HG03571 (cell line): ENCODE measurements around the gene FKBP6.
"Not testable (repeated sequence)": the region's sequence is repeated elsewhere in the genome, so short reads cannot be mapped to it uniquely, and the experiment has no call there.

Experiments
- ATAC-seq: cut with Tn5 transposase; IDR thresholded peaks from one replicate; pipeline ENCODE4 v1.9.1; 2021; ENCODE audit not compliant: unreplicated experiment

FKBP6 gene

GRCh38 chr7:73323434-73324080, 4.4 kb upstream of the FKBP6 start:
- not testable (repeated sequence) for ATAC-seq

DNA sequence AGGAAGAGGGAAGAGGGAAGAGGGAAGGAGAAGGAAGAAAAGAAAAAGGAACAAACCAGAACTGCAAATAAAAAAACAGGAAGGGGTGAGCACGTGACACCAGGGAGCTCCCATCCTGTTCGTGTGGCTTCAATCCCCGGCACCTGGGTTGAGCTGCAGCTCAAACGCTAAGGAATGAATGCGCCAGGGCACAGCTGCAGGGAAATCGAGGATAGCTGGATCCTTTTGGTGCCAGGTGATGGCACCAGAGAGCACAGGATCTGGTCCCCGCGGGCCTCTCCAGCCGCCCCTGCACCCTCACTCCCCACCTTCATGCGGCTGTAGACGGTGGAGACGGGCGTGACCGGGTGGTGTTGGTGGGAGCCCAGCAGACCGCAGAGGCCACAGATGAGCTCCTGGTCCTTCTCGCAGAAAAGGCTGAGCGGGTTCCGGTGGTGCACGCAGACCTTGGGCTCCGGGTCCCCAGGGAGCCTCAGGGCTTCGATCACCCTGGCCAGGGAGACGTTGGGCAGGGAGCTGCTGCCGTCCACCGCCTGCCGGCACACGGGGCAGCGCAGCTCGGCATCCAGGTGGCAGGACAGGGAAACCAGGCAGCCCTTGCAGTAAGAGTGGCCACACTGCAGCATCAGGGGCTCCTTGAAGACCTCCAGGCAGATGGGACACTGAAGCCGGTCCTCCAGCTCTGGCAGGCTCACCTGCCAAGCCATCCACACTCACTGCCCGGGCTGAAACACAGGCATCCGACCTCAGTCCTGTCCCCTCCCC, 3.7 kb upstream of the FKBP6 start:
- ATAC-seq, result not testable (repeated sequence)

GRCh38 chr7:73325424-73325823, 2.5 kb upstream of the FKBP6 start:
- ATAC-seq, result not testable (repeated sequence)

DNA sequence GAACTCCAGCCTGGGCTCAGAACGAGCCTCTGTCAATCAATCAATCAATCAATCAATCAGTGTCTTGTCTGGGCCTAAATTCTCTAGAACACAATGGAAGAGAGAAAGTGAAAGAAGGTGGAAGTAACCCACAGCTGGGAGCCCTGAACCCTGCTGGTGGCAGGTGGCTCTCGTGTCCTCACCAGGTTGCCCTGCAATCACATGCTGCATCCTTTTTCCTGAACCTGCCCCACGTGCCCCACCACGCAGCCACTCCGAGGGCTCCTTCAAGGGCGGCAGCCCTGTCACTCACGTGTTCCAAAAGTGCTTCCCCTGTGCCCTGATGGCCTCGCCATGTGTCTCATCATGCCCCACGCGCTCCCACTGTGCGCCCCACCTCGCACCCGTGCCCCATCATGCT, 512 bp upstream of the FKBP6 start:
- ATAC-seq, result not testable (repeated sequence)

GRCh38 chr7:73328696-73329095, 735 bp downstream of the FKBP6 start:
- ATAC-seq, result no peak

- no peak for ATAC-seq
Measured at GRCh38 chr7:73329861-73330581, 2.1 kb downstream of the FKBP6 start.

- ATAC-seq, result no peak
Measured at GRCh38 chr7:73330772-73331171, 2.8 kb downstream of the FKBP6 start.

DNA sequence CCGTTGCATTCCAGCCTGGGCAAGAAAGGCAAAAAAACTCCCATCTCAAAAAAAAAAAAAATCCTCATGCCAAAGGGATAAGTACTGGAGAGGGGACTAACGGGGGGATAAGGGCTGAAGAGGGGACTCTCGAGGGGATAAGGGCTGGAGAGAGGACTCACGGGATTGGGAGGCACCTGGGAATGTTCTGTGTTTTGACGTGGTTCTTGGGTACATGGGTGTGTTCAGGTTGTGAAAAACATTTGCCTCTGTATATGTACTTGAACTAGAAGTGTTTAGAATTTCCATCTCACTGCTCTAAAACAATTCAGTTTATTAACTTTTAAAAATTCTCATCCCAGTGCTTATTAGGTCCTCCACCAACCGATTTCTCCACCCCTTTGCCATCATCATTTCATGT, 4.5 kb downstream of the FKBP6 start:
- ATAC-seq, result no peak

- no peak for ATAC-seq
Measured at GRCh38 chr7:73338321-73338720, 10.4 kb downstream of the FKBP6 start.

- no peak for ATAC-seq
Measured at GRCh38 chr7:73340514-73340913, 12.6 kb downstream of the FKBP6 start.

- ATAC-seq, result no peak
Measured at GRCh38 chr7:73341877-73342276, 13.9 kb downstream of the FKBP6 start.

DNA sequence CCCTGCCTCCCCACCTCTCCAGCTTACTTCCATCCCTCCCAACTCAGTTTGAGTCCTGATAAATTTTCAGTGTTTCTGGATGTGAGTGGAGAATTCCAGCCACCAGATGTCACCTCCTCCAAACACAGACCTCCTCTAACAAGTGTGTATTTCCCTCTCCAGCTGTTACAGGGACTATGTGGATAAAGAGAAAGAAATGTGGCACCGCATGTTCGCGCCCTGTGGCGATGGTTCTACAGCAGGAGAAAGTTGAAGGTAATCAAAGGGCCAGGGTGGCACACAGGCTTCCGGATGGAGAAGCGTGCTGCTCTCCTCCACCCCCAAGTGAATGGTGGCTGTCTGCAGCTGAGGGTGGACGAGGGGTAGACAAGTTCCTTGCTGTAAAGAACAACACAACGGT, 14.7 kb downstream of the FKBP6 start:
- no peak for ATAC-seq

DNA sequence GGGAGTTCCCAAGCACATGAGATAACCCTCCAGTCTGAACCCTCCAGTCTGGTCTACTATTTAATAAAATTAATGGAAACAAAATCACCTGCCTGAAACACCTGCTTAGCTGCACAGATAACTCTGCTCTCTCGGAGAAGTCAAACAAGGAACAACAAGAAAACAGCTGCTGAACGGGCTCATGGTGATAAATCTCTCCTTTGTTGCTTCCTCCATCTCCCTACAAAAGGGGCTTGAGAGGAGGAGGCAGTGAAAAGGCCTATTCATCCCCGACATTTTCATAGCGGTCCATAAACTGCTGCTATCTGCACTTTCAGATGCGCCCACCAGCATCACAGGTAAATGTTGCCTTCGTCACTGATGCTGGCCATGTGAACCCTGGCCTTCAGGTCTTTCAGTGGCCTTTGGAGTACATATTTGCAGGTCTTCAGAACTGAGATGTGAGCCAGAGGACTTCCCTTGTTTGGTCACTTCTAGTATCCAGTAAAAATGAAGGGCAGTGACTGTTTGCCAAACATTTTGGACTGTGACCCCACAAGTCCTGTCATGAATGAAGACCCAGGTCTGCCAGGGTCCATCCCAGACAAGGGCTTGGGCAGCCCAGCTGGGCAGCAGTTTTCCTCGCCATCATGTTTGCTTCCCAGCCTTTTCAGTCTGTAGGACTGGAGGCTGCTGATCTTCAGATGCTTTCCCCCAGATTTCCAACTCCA, 15.9 kb downstream of the FKBP6 start:
- ATAC-seq, result no peak

DNA sequence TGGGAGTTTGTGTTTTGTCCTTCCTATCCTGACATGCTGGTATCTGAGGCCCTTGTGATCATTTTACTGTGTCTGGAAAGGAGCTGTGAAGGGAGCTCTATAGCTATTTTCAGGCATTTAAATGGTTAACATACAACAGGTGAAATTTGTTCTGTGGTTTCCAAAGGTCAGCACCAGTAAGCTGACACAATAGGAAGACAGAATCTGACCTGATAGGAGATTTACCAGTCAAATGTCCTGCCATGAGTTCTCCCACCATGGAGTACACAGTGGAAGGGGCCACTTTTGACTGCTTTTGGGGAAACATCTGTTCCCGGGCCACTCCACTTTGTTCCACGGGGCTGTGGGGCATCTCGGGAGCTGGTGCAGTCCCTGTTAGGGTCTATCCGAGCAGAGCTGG, 17.6 kb downstream of the FKBP6 start:
- no peak for ATAC-seq

DNA sequence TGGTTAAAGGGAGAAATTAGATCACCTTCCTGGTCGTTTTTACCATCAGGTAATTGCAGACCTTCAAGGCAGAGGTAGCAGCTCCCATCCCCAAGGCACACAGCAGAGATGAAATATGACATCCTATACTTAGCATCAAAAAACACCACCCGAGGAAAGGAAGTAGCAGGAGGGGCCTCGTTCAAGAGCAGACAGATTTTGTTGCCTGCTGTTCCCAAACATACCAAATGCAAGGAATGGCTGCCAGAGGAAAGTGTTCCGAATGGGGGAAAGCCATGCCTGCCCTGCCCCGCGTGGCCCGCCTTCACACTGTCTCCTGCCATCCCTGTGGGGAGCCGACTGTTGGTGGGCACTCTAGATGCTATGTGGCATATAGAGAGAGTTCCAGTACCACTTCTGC, 18.0 kb downstream of the FKBP6 start:
- no peak for ATAC-seq

DNA sequence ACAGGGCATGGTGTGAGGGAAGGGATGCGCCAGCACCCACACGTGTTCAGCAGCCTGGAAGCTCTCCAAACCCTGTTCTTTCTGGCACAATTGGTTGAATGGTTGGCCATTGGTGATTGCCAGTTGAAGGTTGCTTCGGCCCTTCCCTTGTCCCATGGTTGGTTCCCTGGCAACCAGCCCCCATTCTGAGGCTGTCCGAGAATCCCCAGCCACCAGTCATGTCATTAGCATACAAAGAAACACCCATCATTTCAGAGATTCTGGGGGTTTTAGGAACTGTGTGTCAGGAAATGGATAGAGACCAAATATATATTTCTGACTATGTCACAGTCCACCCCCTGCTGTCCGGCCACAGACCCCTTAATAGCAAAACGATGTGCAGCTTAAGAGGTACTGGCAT, 21.8 kb downstream of the FKBP6 start:
- ATAC-seq, result no peak

GRCh38 chr7:73350306-73351068, 22.5 kb downstream of the FKBP6 start:
- no peak for ATAC-seq

- no peak for ATAC-seq
Measured at GRCh38 chr7:73351447-73352167, 23.6 kb downstream of the FKBP6 start.

- no peak for ATAC-seq
Measured at GRCh38 chr7:73352784-73353183, 24.8 kb downstream of the FKBP6 start.

GRCh38 chr7:73353243-73353642, 25.3 kb downstream of the FKBP6 start:
- ATAC-seq, result no peak
